Effector memory CD8-positive, alpha-beta T cell (primary cell): ENCODE results near the gene COL1A1.
A peak's percentile ranks its signal among the peaks of the same experiment; 100 is the strongest.

ENCODE experiments used
- ATAC-seq: fragments of 150-1000 bp; cut with Tn5 transposase; replicated peaks from 2 replicates; pipeline ENCODE4 v1.10.0; 2021; ENCODE audit warnings: mild to moderate bottlenecking, moderate library complexity
- DNase-seq, 3 experiments: peaks; one replicate each; pipeline ENCODE4 v3.0.0; 2021
- H3K27ac Mint-ChIP-seq, 2 donors: one replicate each; pipeline ENCODE4 v1.8.0; 2022; ENCODE audit warnings: mild to moderate bottlenecking in 2 of 2, mixed read lengths in 2 of 2, moderate library complexity in 2 of 2
- H3K27me3 Mint-ChIP-seq, 2 donors: one replicate each; pipeline ENCODE4 v1.8.0; 2022; ENCODE audit warnings: mixed read lengths in 2 of 2
- H3K36me3 Mint-ChIP-seq: one replicate; pipeline ENCODE4 v1.8.0; 2022; ENCODE audit warnings: mild to moderate bottlenecking, moderate library complexity, mixed read lengths; ENCODE audit not compliant: insufficient read depth
- H3K4me1 Mint-ChIP-seq, 2 donors: one replicate each; pipeline ENCODE4 v1.8.0; 2022; ENCODE audit warnings: low read depth in 2 of 2, mixed read lengths in 2 of 2
- H3K4me3 Mint-ChIP-seq, 2 donors: one replicate each; pipeline ENCODE4 v1.8.0; 2022; ENCODE audit warnings: mild to moderate bottlenecking in 2 of 2, mixed read lengths in 2 of 2, moderate library complexity in 2 of 2
- H3K9me3 Mint-ChIP-seq, 2 donors: one replicate each; pipeline ENCODE4 v1.8.0; 2022; ENCODE audit warnings: mixed read lengths in 2 of 2

The COL1A1 gene

DNA sequence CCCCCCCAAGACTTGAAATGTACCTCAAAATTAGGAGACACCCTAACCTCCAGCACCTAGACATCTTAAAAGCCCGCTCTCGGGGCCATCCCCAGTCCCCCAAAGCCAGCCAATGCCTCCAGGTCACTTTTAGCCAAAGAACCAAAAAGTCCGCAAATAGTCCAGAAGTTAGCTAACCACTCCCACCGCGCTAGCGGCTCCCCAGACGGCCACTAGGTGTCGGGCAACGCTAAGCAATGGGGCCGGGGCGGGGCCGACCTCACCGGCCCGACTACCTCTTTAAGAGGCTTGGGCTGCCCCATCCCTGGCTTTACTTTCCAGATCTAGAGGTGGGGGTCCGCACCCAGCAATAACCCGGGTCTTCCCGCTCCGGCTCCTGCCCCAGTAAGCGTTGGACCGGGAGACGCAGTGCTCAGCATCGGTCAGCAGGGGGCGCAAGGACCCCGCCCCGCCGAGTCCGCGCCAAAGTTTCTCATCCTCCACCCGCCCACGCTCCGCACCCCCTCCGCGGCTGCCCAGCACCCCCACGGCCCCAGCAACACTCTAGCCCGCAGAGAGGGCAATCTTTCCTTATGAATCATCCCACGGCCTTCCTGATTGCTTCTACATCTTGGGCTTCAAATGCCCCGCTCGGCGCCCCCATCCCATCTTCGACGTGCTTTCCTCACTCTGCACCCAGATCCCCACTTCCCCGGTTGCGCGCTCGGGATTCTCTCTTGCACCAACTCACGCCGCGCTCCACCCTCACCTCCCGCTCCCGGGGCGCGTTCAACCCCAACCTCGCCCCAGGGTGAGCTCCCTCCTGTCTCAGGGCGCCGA is 765 bp downstream of the COL1A1 start:
- H3K4me3 Mint-ChIP-seq: peak overlapping the region; percentile 80 to 82
- peak overlapping the region; percentile 81 to 88 for H3K27ac Mint-ChIP-seq
- ATAC-seq: peak; percentile 62
- H3K27me3 Mint-ChIP-seq: peaks cover 62 to 67% of the 10 kb centered on the region in 2 donors
- DNase-seq: peak; percentile 78 to 85 (median 81)
- H3K9me3 Mint-ChIP-seq: no peaks in the 10 kb centered on the region
- H3K4me1 Mint-ChIP-seq: peaks cover 14 to 18% of the 10 kb centered on the region in 2 donors
- H3K36me3 Mint-ChIP-seq: peaks cover 3% of the 10 kb centered on the region

DNA sequence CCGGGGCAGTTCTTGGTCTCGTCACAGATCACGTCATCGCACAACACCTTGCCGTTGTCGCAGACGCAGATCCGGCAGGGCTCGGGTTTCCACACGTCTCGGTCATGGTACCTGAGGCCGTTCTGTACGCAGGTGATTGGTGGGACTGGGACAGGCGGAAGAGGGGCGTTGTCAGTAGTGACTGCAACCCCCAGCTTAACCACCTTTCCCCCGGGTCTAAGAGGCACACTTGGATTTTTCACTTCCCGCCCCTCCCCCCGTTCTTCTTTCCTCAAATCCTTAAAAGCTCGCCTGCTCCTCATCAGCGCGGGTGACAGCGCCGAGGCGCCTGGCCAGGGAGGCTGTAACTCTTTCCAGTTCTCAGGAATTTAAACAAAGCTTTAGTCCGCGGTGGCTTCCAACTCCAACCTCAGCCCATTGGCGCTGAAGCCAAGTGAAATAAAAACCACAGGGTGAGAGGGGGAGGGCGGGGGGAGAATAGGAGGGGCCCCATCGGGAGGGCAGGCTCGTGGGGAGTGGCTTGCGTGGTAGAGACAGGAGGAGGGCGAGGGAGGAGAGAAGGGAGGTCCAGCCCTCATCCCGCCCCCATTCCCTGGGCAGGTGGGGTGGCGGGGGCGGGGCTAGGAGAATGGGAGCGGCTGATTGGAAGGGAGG is 1.5 kb downstream of the COL1A1 start:
- ATAC-seq (peak; percentile 83), DNase-seq (peak; percentile 56 to 74 (median 71))
- Mint-ChIP-seq H3K27ac (peak overlapping the region; percentile 81 to 88), H3K4me3 (peak overlapping the region; percentile 80 to 82), H3K9me3 (no peaks in the 10 kb centered on the region), H3K36me3 (peaks cover 3% of the 10 kb centered on the region), H3K4me1 (peaks cover 14 to 18% of the 10 kb centered on the region in 2 donors), H3K27me3 (peaks cover 55 to 64% of the 10 kb centered on the region in 2 donors)

DNA sequence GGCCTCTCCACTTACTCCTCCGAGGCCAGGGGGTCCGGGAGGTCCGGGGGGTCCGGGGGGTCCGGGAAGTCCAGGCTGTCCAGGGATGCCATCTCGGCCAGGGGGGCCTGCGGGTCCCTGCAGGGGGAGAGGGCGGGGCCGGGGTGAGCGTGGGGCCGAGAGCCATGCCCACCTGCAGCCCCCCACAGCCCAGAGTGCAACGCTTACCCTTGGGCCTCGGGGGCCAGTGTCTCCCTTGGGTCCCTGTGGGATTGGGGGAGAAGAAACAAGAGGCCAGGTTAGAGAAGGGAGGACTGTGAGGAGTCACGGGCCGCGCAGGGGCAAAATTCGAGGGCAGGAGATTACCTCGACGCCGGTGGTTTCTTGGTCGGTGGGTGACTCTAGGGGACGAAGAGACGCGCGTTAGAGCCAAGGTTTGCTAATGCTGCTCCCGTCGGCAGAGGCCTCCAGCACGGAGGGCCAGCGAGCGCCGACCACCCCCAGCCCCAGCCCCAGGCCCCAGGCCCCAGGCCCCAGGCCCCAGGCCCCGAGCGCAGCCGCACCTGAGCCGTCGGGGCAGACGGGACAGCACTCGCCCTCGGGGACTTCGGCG is 2.1 kb downstream of the COL1A1 start:
- peaks cover 51 to 60% of the 10 kb centered on the region in 2 donors for H3K27me3 Mint-ChIP-seq
- H3K9me3 Mint-ChIP-seq: no peaks in the 10 kb centered on the region
- H3K4me3 Mint-ChIP-seq: peak overlapping the region in 1 of 2 donors; percentile 82
- ATAC-seq (no peak), DNase-seq (no peak)
- peaks cover 3% of the 10 kb centered on the region for H3K36me3 Mint-ChIP-seq
- H3K4me1 Mint-ChIP-seq: peaks cover 14 to 18% of the 10 kb centered on the region in 2 donors
- H3K27ac Mint-ChIP-seq: peak overlapping the region; percentile 81 to 88

DNA sequence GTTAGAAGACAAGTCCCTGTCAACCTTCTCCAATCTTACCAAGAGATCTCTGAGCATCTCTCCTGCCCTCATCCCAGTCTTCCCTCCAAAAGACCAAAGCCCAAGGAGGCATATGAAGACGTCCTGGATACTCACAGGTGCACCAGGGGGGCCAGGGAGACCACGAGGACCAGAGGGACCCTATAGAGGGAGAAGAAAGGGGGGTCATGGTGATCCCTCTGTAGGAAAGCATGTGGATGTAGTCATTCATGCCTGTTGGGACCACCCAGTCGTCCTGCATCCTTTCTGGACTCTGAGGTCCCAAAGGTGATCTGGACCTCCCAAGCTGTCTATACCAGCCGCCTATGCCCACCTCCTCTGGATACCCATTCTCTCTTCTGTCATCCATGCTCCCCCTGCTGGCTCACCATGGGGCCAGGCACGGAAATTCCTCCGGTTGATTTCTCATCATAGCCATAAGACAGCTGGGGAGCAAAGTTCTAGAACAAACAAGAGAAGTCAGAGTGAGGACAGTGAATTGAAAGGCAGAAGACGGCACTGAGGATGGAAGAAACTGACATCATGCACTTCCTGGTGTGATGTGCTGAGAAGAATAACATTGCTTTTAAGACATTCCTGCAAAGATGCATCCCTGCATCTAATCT is 3.3 kb downstream of the COL1A1 start:
- peaks cover 3% of the 10 kb centered on the region for H3K36me3 Mint-ChIP-seq
- DNase-seq (peak; percentile 45 to 62 (median 54)), ATAC-seq (no peak)
- peaks cover 14 to 18% of the 10 kb centered on the region in 2 donors for H3K4me1 Mint-ChIP-seq
- H3K27ac Mint-ChIP-seq: peak overlapping the region; percentile 51 to 81
- H3K9me3 Mint-ChIP-seq: no peaks in the 10 kb centered on the region
- peak overlapping the region; percentile 20 to 28 for H3K4me3 Mint-ChIP-seq
- H3K27me3 Mint-ChIP-seq: peaks cover 47 to 60% of the 10 kb centered on the region in 2 donors

DNA sequence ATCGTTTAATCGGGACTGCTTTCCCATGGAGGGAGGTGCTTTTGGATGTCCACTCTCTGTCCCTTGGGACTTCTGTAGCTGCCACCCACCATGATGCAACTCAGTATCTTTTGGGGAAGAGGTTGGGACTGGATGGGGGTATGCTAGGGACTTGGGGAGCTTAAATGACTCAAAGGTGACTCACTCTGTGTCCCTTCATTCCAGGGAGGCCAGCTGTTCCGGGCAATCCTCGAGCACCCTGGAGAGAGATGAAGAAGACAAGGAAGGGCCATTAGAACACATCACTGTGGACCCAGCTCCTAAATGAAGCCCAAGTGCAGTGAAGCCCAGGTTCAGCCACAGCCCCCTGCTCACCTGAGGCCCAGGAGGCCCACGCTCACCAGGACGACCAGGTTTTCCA is 4.6 kb downstream of the COL1A1 start:
- peaks cover 34 to 56% of the 10 kb centered on the region in 2 donors for H3K27me3 Mint-ChIP-seq
- H3K27ac Mint-ChIP-seq: peak overlapping the region in 1 of 2 donors; percentile 22
- peaks cover 14 to 18% of the 10 kb centered on the region in 2 donors for H3K4me1 Mint-ChIP-seq
- H3K4me3 Mint-ChIP-seq: no peak overlapping the region
- H3K9me3 Mint-ChIP-seq: no peaks in the 10 kb centered on the region
- ATAC-seq (no peak), DNase-seq (no peak)
- no peaks in the 10 kb centered on the region for H3K36me3 Mint-ChIP-seq

DNA sequence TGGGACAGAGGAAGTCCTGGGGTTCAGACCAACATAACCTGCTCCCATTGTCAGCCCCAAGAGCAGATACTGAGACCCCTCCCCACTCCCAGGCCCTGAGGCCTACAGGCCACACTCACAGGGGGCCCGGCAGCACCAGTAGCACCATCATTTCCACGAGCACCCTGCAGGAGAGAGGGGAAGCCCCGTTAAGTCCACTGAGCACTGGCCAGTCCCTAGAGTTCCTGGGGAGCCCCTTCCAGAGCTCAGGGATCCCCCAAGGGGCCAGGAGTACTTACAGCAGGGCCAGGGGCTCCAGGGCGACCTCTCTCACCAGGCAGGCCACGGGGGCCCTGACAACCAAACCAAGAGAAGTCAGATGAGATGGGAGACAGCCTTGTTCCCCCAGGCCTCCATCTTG is 5.4 kb downstream of the COL1A1 start:
- no peaks in the 10 kb centered on the region for H3K36me3 Mint-ChIP-seq
- no peaks in the 10 kb centered on the region for H3K9me3 Mint-ChIP-seq
- no peak overlapping the region for H3K27ac Mint-ChIP-seq
- H3K4me1 Mint-ChIP-seq: peaks cover 11 to 14% of the 10 kb centered on the region in 2 donors
- no peak for DNase-seq
- H3K27me3 Mint-ChIP-seq: peaks cover 26 to 51% of the 10 kb centered on the region in 2 donors
- no peak for ATAC-seq
- no peak overlapping the region for H3K4me3 Mint-ChIP-seq

DNA sequence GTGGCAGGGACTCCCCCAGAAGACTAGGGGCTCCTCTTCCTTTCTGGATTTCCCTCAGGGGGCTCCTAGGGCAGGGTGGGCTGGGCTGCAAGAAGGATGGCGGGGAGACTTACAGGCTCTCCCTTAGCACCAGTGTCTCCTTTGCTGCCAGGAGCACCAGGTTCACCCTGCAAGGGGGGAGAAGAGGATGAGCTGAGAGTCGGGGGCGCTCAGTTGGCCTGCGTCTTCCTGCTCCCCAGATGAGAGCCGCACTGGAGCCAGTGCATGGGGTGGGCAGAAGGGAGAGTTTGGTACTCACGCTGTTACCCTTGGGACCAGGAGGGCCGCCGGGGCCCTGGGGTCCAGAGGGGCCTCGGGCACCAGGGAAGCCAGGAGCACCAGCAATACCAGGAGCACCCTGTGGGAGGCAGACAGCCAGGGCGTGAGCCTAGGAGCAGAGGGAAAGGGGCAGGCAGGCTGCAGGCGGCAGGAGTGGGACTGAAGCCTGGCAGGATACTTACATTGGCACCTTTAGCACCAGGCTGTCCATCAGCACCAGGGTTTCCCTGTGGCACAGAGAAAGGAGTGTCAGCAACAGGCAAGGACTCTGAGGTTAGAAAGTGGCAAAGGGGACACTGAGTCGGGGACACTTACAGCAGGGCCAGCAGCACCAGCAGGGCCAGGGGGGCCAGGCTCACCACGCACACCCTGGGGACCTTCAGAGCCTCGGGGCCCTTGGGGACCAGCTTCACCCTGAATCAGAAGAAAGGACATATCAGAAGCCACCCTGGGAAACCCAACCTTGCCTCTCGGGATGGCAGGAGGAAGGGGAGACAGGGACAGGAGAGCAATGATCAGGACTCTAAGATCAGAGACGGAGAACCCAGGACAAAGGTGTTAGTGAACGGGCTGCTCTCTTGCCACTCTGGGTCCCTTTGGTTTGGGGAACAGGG is 6.2 kb downstream of the COL1A1 start:
- Mint-ChIP-seq H3K9me3 (no peaks in the 10 kb centered on the region), H3K27me3 (peaks cover 21 to 50% of the 10 kb centered on the region in 2 donors), H3K36me3 (no peaks in the 10 kb centered on the region), H3K27ac (no peak overlapping the region), H3K4me3 (no peak overlapping the region), H3K4me1 (peaks cover 5 to 9% of the 10 kb centered on the region in 2 donors)
- ATAC-seq: no peak
- DNase-seq: no peak

DNA sequence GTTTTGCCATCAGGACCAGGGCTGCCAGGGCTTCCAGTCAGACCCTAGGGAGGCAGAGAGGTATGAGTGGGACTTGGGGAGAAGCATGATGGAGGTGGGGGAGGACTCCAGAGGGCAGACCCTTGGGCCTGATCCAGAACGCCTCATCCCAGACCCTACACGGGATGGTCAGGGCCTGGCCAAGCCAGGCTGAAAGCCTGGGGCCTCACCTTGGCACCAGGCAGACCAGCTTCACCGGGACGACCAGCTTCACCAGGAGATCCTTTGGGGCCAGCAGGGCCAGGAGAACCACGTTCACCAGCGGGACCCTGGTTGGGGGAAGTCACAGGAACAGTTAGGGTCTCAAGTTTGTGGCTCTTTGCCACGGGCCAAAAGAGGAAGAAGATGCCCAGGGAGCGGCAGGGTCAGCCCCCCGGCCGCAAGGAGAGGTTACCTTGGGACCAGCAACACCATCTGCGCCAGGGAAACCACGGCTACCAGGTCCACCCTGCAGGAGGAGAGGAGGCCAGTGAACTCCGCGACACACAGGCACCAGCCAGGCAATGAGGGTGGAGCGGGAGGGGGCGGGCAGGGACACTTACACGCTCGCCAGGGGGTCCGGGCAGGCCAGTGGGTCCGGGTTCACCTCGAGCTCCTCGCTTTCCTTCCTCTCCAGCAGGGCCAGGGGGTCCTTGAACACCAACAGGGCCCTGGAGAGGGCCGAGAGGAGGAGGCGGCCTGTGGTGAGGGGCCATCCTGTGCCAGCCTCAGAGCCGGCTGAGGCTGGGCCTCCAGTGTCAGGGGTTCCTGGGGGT is 7.1 kb downstream of the COL1A1 start:
- no peak for DNase-seq
- peak overlapping the region in 1 of 2 donors; percentile 54 for H3K27ac Mint-ChIP-seq
- no peaks in the 10 kb centered on the region for H3K36me3 Mint-ChIP-seq
- no peak overlapping the region for H3K4me3 Mint-ChIP-seq
- no peaks in the 10 kb centered on the region for H3K9me3 Mint-ChIP-seq
- H3K27me3 Mint-ChIP-seq: peaks cover 24 to 59% of the 10 kb centered on the region in 2 donors
- peaks cover 5% of the 10 kb centered on the region in 2 donors for H3K4me1 Mint-ChIP-seq
- ATAC-seq: no peak

DNA sequence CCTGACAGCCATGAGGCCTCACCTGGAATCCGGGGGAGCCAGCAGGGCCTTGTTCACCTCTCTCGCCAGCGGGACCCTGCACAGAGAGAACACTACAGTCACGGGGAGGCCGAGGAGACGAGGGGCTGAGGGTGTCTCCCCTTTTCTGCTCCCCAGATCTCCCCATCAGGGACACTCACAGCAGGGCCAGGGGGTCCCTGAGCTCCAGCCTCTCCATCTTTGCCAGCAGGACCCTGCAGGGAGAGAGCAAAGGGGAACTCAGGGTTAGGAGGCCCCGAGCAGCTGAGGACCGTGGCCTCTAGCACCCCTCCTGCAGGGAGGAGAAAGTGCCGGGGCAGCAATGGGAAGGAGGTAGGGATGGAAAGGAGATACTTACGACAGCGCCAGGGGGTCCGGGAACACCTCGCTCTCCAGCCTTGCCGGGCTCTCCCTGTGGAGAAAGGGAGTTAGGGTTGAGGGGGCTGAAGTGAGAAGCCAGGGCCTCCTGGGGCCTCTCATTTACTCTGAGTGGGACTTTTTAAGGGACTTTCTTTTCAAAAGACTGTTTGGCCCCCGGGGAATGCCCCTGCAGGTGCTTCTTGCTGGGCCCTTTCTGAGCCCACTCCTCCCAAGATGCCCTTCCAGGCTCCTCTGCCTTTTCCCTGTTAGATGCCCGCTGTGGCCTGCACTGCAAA is 8.7 kb downstream of the COL1A1 start:
- Mint-ChIP-seq H3K27ac (peak overlapping the region in 1 of 2 donors; percentile 54), H3K4me1 (no peaks in the 10 kb centered on the region), H3K9me3 (no peaks in the 10 kb centered on the region), H3K27me3 (peaks cover 27 to 63% of the 10 kb centered on the region in 2 donors), H3K4me3 (no peak overlapping the region), H3K36me3 (no peaks in the 10 kb centered on the region)
- DNase-seq (no peak), ATAC-seq (no peak)

DNA sequence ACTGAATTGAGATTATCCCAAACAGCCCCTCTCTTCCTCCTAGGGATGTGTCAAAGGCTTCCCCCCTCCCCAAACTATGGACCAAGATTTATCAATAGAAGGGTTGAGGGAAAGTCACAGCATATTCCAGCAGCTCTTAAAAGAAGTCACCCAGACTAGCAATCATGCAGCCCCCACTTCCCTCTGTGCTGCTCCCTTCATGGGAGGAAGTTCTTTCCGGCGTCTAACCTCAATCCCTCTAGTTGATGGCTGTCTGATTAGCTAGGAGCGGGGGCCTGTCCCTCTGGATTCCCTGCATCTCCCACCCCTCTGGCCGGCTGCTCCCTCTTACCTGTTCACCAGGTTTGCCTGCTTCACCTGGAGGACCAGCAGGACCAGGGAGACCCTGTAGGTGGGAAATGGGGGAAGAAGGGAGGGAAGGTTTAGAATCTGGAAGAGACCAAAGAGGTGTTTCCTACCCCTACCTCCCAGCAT is 9.2 kb downstream of the COL1A1 start:
- Mint-ChIP-seq H3K36me3 (no peaks in the 10 kb centered on the region), H3K27ac (no peak overlapping the region), H3K9me3 (no peaks in the 10 kb centered on the region), H3K4me3 (no peak overlapping the region), H3K27me3 (peaks cover 22 to 68% of the 10 kb centered on the region in 2 donors), H3K4me1 (no peaks in the 10 kb centered on the region)
- DNase-seq (no peak), ATAC-seq (no peak)

DNA sequence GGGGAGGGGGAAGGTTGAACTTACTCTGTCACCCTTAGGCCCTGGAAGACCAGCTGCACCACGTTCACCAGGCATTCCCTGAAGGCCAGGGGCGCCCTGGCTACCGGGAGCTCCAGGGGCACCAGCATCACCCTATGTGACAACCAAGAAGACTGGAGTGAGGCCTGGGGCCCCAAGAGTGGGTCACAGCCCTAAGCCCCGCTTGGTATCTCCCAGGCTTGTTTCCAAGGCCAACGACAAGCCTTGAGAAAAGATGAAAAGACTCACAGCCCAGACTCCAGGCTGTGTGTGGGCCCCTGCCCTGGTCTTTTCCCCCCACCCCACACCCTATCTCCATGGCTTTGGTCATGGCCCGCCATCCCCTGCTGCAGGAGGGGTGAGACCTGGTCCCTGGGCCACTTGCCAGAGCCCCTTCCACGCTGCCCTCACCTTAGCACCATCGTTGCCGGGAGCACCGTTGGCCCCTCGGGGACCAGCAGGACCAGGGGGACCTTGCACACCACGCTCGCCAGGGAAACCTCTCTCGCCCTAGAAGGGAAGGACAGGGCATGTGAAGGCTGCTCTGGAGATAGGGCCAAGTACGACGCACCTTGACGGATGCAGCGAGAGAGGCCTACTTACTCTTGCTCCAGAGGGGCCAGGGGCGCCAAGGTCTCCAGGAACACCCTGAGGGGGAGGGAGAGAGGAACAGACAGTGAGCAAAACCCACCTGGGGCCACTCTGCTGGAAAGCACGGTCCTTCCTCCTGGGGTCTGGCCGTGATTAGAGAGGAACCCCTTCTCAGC is 9.9 kb downstream of the COL1A1 start:
- Mint-ChIP-seq H3K4me3 (no peak overlapping the region), H3K27ac (no peak overlapping the region), H3K9me3 (no peaks in the 10 kb centered on the region), H3K36me3 (no peaks in the 10 kb centered on the region), H3K27me3 (peaks cover 22 to 74% of the 10 kb centered on the region in 2 donors), H3K4me1 (no peaks in the 10 kb centered on the region)
- ATAC-seq (no peak), DNase-seq (no peak)
